ENCODE data around the gene TRPM3.

DNA sequence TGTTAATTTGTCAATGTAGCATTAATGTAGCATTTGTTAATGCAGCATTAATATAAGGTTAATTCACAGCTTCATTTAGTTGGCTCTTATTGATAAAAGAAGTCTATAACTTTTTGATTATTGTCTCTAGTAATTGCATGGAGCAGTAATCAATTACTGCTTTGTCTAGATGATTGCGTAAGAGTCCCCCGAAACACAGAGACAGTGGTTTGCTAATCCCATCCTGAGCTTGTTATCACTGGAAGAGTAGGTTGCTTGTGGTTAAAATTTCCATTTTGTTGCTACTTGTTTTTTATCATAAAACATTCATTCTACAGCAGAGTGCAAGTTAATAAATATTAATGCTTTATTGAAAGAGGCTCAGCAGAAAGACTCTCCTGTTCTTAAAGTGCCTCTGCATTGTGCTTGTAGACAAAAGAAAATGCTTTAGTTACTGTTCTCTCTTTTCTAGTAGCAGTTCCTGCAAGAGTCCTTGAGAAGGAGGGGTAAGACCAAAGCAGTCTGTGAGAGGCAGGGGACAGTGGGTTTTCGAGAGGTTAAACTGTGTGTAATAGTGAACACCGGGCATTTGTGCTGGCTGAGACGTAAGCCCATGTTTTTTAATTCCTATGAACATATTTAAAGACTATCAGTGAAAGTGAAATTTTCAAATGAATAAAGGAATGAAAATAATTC lies 291.7 kb downstream of the TRPM3 start:
- no peak for TF ChIP-seq CTCF (conservative IDR thresholded peaks at IDR 0.05)
- no peak for TF ChIP-seq EZH2 (IDR thresholded peaks at IDR 0.05; ENCODE audit: low read depth)
